Gastrocnemius medialis (tissue), 4 donors: ENCODE data around the gene EID2B. TPM values are rescaled to one million over a fixed set of nuclear protein-coding genes. Genes with fewer than 3 reads are reported as not detected.

ENCODE experiments used
- ATAC-seq, 2 donors: fragments of 150-250 bp; one replicate each; pipeline ENCODE4 v1.9.1; 2016
- DNase-seq, 2 donors: peaks; one replicate each; pipeline ENCODE4 v3.0.0-alpha.2; 2019
- H3K27ac ChIP-seq, 4 donors: fragments of 200-600 bp; sonication (generic); 1 replicate in 1 of 4; 2 replicates in 3 of 4; pipeline ENCODE4 v1.5.1; 2016 to 2018; ENCODE audit warnings: mild to moderate bottlenecking in 2 of 4, moderate library complexity in 1 of 4
- H3K27me3 ChIP-seq, 3 donors: fragments of 200-600 bp; sonication (generic) in 2 of 3; 1 replicate in 1 of 3; 2 replicates in 2 of 3; pipeline versions ENCODE4 v1.5.1 to v1.6.0; 2016 to 2019; ENCODE audit warnings: mild to moderate bottlenecking in 1 of 3, moderate library complexity in 1 of 3
- H3K36me3 ChIP-seq, 2 donors: fragments of 200-600 bp; sonication (generic) in 1 of 2; one replicate each; pipeline ENCODE4 v1.5.1; 2017 to 2018
- H3K4me1 ChIP-seq, 2 donors: fragments of 200-600 bp; sonication (generic) in 1 of 2; one replicate each; pipeline ENCODE4 v1.5.1; 2016 to 2017; ENCODE audit warnings: mild to moderate bottlenecking in 2 of 2
- H3K4me3 ChIP-seq, 4 donors: fragments of 200-600 bp; sonication (generic) in 3 of 4; 1 replicate in 1 of 4; 2 replicates in 3 of 4; pipeline ENCODE4 v1.5.1; 2016 to 2019; ENCODE audit warnings: mild to moderate bottlenecking in 2 of 4
- H3K9me3 ChIP-seq, 3 donors: fragments of 200-600 bp; sonication (generic) in 2 of 3; 1 replicate in 1 of 3; 2 replicates in 2 of 3; pipeline ENCODE4 v1.5.1; 2016 to 2019
- CTCF ChIP-seq, 5 experiments: fragments of 450-650 bp in 3 of 5; fragments of 200-600 bp in 2 of 5; sonication (generic) in 2 of 5; IDR thresholded peaks in 4 of 5; conservative IDR thresholded peaks in 1 of 5; 1 replicate in 4 of 5; 2 replicates in 1 of 5; pipeline ENCODE4 v1.5.1; 2016 to 2019; ENCODE audit warnings: antibody characterized with exemption in 5 of 5, mild to moderate bottlenecking in 3 of 5, moderate library complexity in 3 of 5
- POLR2A ChIP-seq, 2 donors: fragments of 450-650 bp; IDR thresholded peaks; one replicate each; pipeline ENCODE4 v1.6.1; 2017; ENCODE audit warnings: antibody characterized with exemption in 2 of 2, mild to moderate bottlenecking in 2 of 2, moderate library complexity in 2 of 2
- in situ Hi-C, 4 donors: fragments of 200-750 bp; cut with MboI; loops; one replicate each; pipeline versions ENCODE4 v1.15.0 to v1.8.0; 2017; ENCODE audit warnings: low sequenced_read_pairs in 4 of 4
- intact Hi-C: fragments of 100-400 bp; cut with DNase I; formaldehyde crosslinking; loops from one replicate; pipeline ENCODE4 v1.15.1; 2023; ENCODE audit warnings: low total_unique reads
- total RNA-seq, 4 donors: library from RNA; depleted of rRNA; stranded (reverse); fragments of >200 nt; gene quantifications; one replicate each; pipeline versions ENCODE4 v1.1.0 to v1.2.3, GENCODE V29; 2016

EID2B gene
- total RNA-seq, 4 donors from 2014 or later: 0.91 to 6.5 (median 1.2) TPM

- Histone ChIP-seq H3K27me3 (no peaks in the 10 kb centered on the region), H3K4me3 (peak overlapping the region; percentile 92 to 100 (median 99)), H3K36me3 (peaks cover 0 to 32% of the 10 kb centered on the region in 2 donors), H3K4me1 (peaks cover 11% of the 10 kb centered on the region in 2 donors), H3K9me3 (no peaks in the 10 kb centered on the region), H3K27ac (peak overlapping the region; percentile 88 to 95 (median 92))
- TF ChIP-seq CTCF (IDR thresholded peaks at IDR 0.05 in 4 of 5, conservative IDR thresholded peaks at IDR 0.05 in 1 of 5) (no peak), POLR2A (IDR thresholded peaks at IDR 0.05) (no peak)
- in situ Hi-C loops (no loop called here), intact Hi-C loops (loop anchor here (1.0 to 5.0 kb wide), 4 partner anchors 34 to 356 kb away; partner anchors contain the start of genes EID2B, PAK4 and SAMD4B)
- ATAC-seq: peak in 1 of 2 donors; percentile 3
- DNase-seq: no peak
These were observed 51.5 kb downstream of the EID2B start for GRCh38 chr19:39481229-39481545.

Other genes with a start within 250 kb of the EID2B start
- gene IFNL1, start 236.4 kb downstream of the EID2B start, total RNA-seq: not detected
- gene LRFN1, start 212.0 kb downstream of the EID2B start, total RNA-seq: under 1 TPM in 1 of 4 donors, not detected in 3; 0.26 TPM
- 1 to 10 TPM; 2.3 to 5.4 (median 3.7) TPM for gene GMFG, start 196.8 kb downstream of the EID2B start, total RNA-seq
- 10 to 100 TPM; 30.9 to 63.7 (median 59.2) TPM for gene SAMD4B, start 190.4 kb downstream of the EID2B start, total RNA-seq
- gene PAF1, start 141.7 kb downstream of the EID2B start, total RNA-seq: 10 to 100 TPM; 48.1 to 65.3 (median 50.2) TPM
- gene MED29, start 141.5 kb downstream of the EID2B start, total RNA-seq: 10 to 100 TPM; 25.5 to 48.1 (median 37.7) TPM
- gene ZFP36, start 126.0 kb downstream of the EID2B start, total RNA-seq: 100 to 1,000 TPM in 2 of 4 donors, 10 to 100 TPM in 2; 72.2 to 202 (median 132) TPM
- 1 to 10 TPM; 1.3 to 3.6 (median 3.3) TPM for gene PLEKHG2, start 120.2 kb downstream of the EID2B start, total RNA-seq
- gene RPS16, start 96.9 kb downstream of the EID2B start, total RNA-seq: 1,000 to 10,000 TPM; 1,066 to 1,636 (median 1,467) TPM
- gene SUPT5H, start 87.3 kb downstream of the EID2B start, total RNA-seq: 100 to 1,000 TPM in 2 of 4 donors, 10 to 100 TPM in 2; 60.7 to 148 (median 108) TPM
- 10 to 100 TPM; 66.9 to 97.6 (median 85.6) TPM for gene TIMM50, start 52.0 kb downstream of the EID2B start, total RNA-seq
- not detected for gene DLL3, start 33.9 kb downstream of the EID2B start, total RNA-seq
- gene SELENOV, start 17.7 kb downstream of the EID2B start, total RNA-seq: not detected
- gene EID2, start 7.3 kb upstream of the EID2B start, total RNA-seq: 10 to 100 TPM in 2 of 4 donors, 1 to 10 TPM in 2; 7.8 to 12.7 (median 9.4) TPM
- gene LGALS13, start 69.7 kb upstream of the EID2B start, total RNA-seq: not detected
- not detected for gene LGALS16, start 123.1 kb upstream of the EID2B start, total RNA-seq
- gene LGALS14, start 171.6 kb upstream of the EID2B start, total RNA-seq: not detected
- not detected for gene CLC, start 205.2 kb upstream of the EID2B start, total RNA-seq
- not detected for gene LEUTX, start 246.0 kb upstream of the EID2B start, total RNA-seq